Caki2 (cell line): ENCODE measurements around the gene THBS4. TPM values are rescaled to one million over a fixed set of nuclear protein-coding genes. Genes with fewer than 3 reads are reported as not detected.

ENCODE experiments used
- DNase-seq: peaks from one replicate; pipeline ENCODE4 v3.0.0-alpha.2; 2015; ENCODE audit warnings: low read depth
- in situ Hi-C: cut with HindIII; loops from 2 replicates; pipeline ENCODE4 v1.10.0; 2016; ENCODE audit warnings: low sequenced_read_pairs, low pct_unique_long_range_greater_than_20kb, mixed read lengths
- total RNA-seq: library from RNA; depleted of rRNA; stranded (reverse); fragments of >200 nt; shearing (Covaris generic); gene quantifications from 2 replicates; pipeline ENCODE4 v1.2.3, GENCODE V29; 2014; ENCODE audit warnings: low replicate concordance

The THBS4 gene
- total RNA-seq, 1 experiment from 2014 or later: 5.2 TPM

- in situ Hi-C loops: no loop called here
- DNase-seq: no peak
These were observed 4.5 kb downstream of the THBS4 start for GRCh38 chr5:80039650-80040049.

- in situ Hi-C loops: no loop called here
- no peak for DNase-seq
These were observed 6.4 kb downstream of the THBS4 start for GRCh38 chr5:80041527-80041926.

GRCh38 chr5:80042330-80042729 lies 7.2 kb downstream of the THBS4 start:
- no peak for DNase-seq
- in situ Hi-C loops: no loop called here

- no peak for DNase-seq
- in situ Hi-C loops: no loop called here
These were observed 8.0 kb downstream of the THBS4 start for GRCh38 chr5:80043187-80043586.

GRCh38 chr5:80048084-80048780 lies 13.1 kb downstream of the THBS4 start:
- no peak for DNase-seq
- in situ Hi-C loops: no loop called here

GRCh38 chr5:80052464-80052863 lies 17.3 kb downstream of the THBS4 start:
- no peak for DNase-seq
- in situ Hi-C loops: no loop called here

- in situ Hi-C loops: no loop called here
- DNase-seq: no peak
These were observed 19.5 kb downstream of the THBS4 start for GRCh38 chr5:80054682-80055081.

- in situ Hi-C loops: no loop called here
- no peak for DNase-seq
These were observed 20.5 kb downstream of the THBS4 start for GRCh38 chr5:80055491-80056170.

GRCh38 chr5:80057099-80057498 lies 22.0 kb downstream of the THBS4 start:
- in situ Hi-C loops: no loop called here
- no peak for DNase-seq

GRCh38 chr5:80057921-80058320 lies 22.8 kb downstream of the THBS4 start:
- in situ Hi-C loops: no loop called here
- no peak for DNase-seq

GRCh38 chr5:80059354-80059980 lies 24.3 kb downstream of the THBS4 start:
- DNase-seq: no peak

GRCh38 chr5:80060966-80061365 lies 25.8 kb downstream of the THBS4 start:
- DNase-seq: no peak
- in situ Hi-C loops: no loop called here

More at GRCh38 chr5:80059354-80059980, 24.3 kb downstream of the THBS4 start:
- in situ Hi-C loops: no loop called here

- in situ Hi-C loops: no loop called here
- no peak for DNase-seq
These were observed 26.4 kb downstream of the THBS4 start for GRCh38 chr5:80061547-80061946.

- in situ Hi-C loops: no loop called here
- no peak for DNase-seq
These were observed 29.0 kb downstream of the THBS4 start for GRCh38 chr5:80064124-80064523.

- no peak for DNase-seq
- in situ Hi-C loops: no loop called here
These were observed 31.9 kb downstream of the THBS4 start for GRCh38 chr5:80067016-80067415.

GRCh38 chr5:80067531-80068245 lies 32.5 kb downstream of the THBS4 start:
- DNase-seq: no peak
- in situ Hi-C loops: no loop called here

GRCh38 chr5:80068246-80068636 lies 33.1 kb downstream of the THBS4 start:
- no peak for DNase-seq
- in situ Hi-C loops: no loop called here

GRCh38 chr5:80068775-80069174 lies 33.6 kb downstream of the THBS4 start:
- in situ Hi-C loops: no loop called here
- no peak for DNase-seq

GRCh38 chr5:80069251-80069800 lies 34.2 kb downstream of the THBS4 start:
- no peak for DNase-seq
- in situ Hi-C loops: no loop called here
